Measurements from ENCODE around the gene IRAK3. TPM values are rescaled to one million over a fixed set of nuclear protein-coding genes. Genes with fewer than 3 reads are reported as not detected.

Gene IRAK3
- total RNA-seq, 2 experiments from 2014 or later: 0.59 to 0.74 TPM

DNA sequence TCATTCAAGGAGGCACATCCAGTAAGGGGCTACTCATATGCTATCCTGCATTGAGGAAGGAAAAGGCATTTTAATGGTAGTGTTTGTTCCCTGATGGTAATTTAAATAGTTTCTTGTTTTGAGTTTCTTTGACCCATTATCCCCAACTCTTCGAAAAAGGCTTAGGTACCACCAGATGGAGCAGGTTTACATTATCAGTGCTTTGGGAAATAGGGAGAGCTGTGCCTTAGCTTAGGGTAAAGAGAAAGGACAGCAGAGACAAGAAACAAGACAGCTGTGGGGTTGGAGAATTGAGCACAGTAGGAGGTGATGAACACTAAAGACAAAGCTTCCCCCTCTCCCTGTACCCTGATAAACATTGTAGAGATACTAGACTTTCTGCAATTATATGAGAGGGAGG lies 84.1 kb downstream of the IRAK3 start:
- no peak overlapping the region for H3K4me3 ChIP-seq (ENCODE audit: low read length)
- TF ChIP-seq, protein P1, sequence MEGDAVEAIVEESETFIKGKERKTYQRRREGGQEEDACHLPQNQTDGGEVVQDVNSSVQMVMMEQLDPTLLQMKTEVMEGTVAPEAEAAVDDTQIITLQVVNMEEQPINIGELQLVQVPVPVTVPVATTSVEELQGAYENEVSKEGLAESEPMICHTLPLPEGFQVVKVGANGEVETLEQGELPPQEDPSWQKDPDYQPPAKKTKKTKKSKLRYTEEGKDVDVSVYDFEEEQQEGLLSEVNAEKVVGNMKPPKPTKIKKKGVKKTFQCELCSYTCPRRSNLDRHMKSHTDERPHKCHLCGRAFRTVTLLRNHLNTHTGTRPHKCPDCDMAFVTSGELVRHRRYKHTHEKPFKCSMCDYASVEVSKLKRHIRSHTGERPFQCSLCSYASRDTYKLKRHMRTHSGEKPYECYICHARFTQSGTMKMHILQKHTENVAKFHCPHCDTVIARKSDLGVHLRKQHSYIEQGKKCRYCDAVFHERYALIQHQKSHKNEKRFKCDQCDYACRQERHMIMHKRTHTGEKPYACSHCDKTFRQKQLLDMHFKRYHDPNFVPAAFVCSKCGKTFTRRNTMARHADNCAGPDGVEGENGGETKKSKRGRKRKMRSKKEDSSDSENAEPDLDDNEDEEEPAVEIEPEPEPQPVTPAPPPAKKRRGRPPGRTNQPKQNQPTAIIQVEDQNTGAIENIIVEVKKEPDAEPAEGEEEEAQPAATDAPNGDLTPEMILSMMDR (IDR thresholded peaks at IDR 0.05): no peak
- Mint-ChIP-seq H3K36me3 (ENCODE audit: low read depth) (no peaks in the 10 kb centered on the region), H3K27me3 (no peaks in the 10 kb centered on the region), H3K4me1 (ENCODE audit: low read depth) (peaks cover 14% of the 10 kb centered on the region), H3K9me3 (no peaks in the 10 kb centered on the region), H3K27ac (no peak overlapping the region), H3K4me3 (no peak overlapping the region)
- H3K9me3 ChIP-seq (ENCODE audit: control insufficient read depth in 1 of 2, insufficient read depth in 1 of 2, low read length in 2 of 2): no peaks in the 10 kb centered on the region
- intact Hi-C loops (cut with DNase I, micrococcal nuclease): loop anchor here in 1 of 2 experiments (10.0 kb wide), 1 partner anchor 72 kb away; no protein-coding TSS in a partner anchor
- POLR2A ChIA-PET: interaction anchor here (0.9 to 3.0 kb wide), 2 partner anchors 15 to 29 kb away, joined by 3 to 12 read pairs; partner anchors contain the start of gene HELB
- no peak overlapping the region for H3K27ac ChIP-seq (ENCODE audit: low read depth in 1 of 2, low read length in 2 of 2)
- CTCF ChIA-PET: interaction anchor here (0.7 to 1.9 kb wide), 3 partner anchors 12 to 42 kb away, joined by 3 to 5 read pairs (median 3); no protein-coding TSS in a partner anchor
- no peak for ATAC-seq (ENCODE audit: poor library complexity)
- DNase-seq: no peak
- no peaks in the 10 kb centered on the region for H3K27me3 ChIP-seq (ENCODE audit: control insufficient read depth in 1 of 2, insufficient read depth in 2 of 2, low read length in 2 of 2)
- H3K4me1 ChIP-seq (ENCODE audit: insufficient read depth, low read length): peaks cover 17% of the 10 kb centered on the region
- H3K36me3 ChIP-seq (ENCODE audit: insufficient read depth, low read length): no peaks in the 10 kb centered on the region

DNA sequence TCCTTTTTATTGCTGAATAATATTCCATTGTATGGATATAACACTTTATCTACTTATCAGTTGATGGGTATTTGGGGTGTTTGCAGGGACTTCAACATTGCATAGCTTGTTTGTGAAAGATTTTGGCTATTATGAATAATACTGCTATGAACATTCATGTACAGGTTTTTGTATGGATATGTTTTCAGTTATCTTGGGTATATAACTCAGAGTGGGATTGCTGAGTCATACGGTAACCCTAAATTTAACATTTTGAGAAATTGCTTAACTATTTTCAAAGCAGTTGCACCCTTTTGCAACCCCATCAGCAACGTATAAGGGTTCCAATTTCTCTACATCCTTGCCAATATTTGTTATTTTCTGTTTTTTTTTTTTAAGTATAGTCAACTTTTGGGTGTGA lies 86.0 kb downstream of the IRAK3 start:
- Mint-ChIP-seq H3K27me3 (no peaks in the 10 kb centered on the region), H3K4me1 (ENCODE audit: low read depth) (peaks cover 33% of the 10 kb centered on the region), H3K9me3 (no peaks in the 10 kb centered on the region), H3K36me3 (ENCODE audit: low read depth) (no peaks in the 10 kb centered on the region), H3K27ac (no peak overlapping the region), H3K4me3 (no peak overlapping the region)
- TF ChIP-seq, protein P1 (IDR thresholded peaks at IDR 0.05): no peak
- ChIA-PET POLR2A (interaction anchor here (3.0 kb wide), 1 partner anchor 13 kb away, joined by 12 read pairs; no protein-coding TSS in a partner anchor), CTCF (no interaction called here)
- H3K4me3 ChIP-seq (ENCODE audit: low read length): no peak overlapping the region
- no peak for DNase-seq
- peaks cover 13% of the 10 kb centered on the region for H3K4me1 ChIP-seq (ENCODE audit: insufficient read depth, low read length)
- H3K27ac ChIP-seq (ENCODE audit: low read depth in 1 of 2, low read length in 2 of 2): no peak overlapping the region
- no peak for ATAC-seq (ENCODE audit: poor library complexity)
- H3K36me3 ChIP-seq (ENCODE audit: insufficient read depth, low read length): no peaks in the 10 kb centered on the region
- no peaks in the 10 kb centered on the region for H3K27me3 ChIP-seq (ENCODE audit: control insufficient read depth in 1 of 2, insufficient read depth in 2 of 2, low read length in 2 of 2)
- intact Hi-C loops (cut with DNase I, micrococcal nuclease): loop anchor here in 1 of 2 experiments (5.0 to 10.0 kb wide), 3 partner anchors 37 to 417 kb away; no protein-coding TSS in a partner anchor
- H3K9me3 ChIP-seq (ENCODE audit: control insufficient read depth in 1 of 2, insufficient read depth in 1 of 2, low read length in 2 of 2): no peaks in the 10 kb centered on the region

DNA sequence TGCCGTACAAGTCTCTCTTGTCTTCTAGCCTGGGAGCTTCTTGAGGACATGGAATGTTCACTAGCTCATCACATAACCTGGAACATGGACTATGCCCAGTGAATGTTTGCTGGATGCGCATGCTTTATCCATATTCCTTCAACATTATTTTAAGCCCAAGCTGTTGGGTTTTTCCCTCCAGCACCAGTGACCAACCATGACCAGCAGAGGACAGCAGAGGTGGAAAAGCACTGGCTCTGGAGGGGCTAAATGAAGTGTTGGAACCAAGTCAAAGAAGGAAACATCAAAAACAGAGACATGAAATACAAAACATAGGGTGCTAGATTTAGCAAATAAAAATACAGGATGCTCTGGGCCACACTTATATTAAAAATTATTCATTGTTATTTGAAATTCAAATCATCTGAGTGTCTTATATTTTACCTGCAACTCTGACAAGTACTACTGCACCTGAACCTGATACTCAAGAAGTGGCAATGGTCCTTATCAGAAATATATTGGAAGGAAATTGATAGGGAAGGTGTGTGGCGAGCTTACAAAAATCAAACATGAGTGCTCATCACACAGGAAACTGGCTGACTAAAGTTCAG lies 90.2 kb downstream of the IRAK3 start:
- Histone ChIP-seq H3K36me3 (ENCODE audit: insufficient read depth, low read length) (no peaks in the 10 kb centered on the region), H3K4me3 (ENCODE audit: low read length) (no peak overlapping the region), H3K9me3 (ENCODE audit: control insufficient read depth in 1 of 2, insufficient read depth in 1 of 2, low read length in 2 of 2) (no peaks in the 10 kb centered on the region), H3K27ac (ENCODE audit: low read depth in 1 of 2, low read length in 2 of 2) (no peak overlapping the region), H3K27me3 (ENCODE audit: control insufficient read depth in 1 of 2, insufficient read depth in 2 of 2, low read length in 2 of 2) (no peaks in the 10 kb centered on the region), H3K4me1 (ENCODE audit: insufficient read depth, low read length) (peaks cover 27% of the 10 kb centered on the region)
- H3K27me3 Mint-ChIP-seq: no peaks in the 10 kb centered on the region
- TF ChIP-seq, protein P1 (IDR thresholded peaks at IDR 0.05): peak; percentile 83
- intact Hi-C loops (cut with DNase I, micrococcal nuclease): loop anchor here (1.0 to 10.0 kb wide), 5 partner anchors 33 to 413 kb away; no protein-coding TSS in a partner anchor
- H3K4me1 Mint-ChIP-seq (ENCODE audit: low read depth): peaks cover 66% of the 10 kb centered on the region
- DNase-seq: peak; percentile 29 to 74 (median 42)
- ChIA-PET POLR2A (interaction anchor here (0.6 to 3.5 kb wide), 6 partner anchors 9 to 74 kb away, joined by 3 to 24 read pairs (median 3); partner anchors contain the start of gene HELB), CTCF (interaction anchor here (0.6 to 1.8 kb wide), 14 partner anchors 9 to 126 kb away, joined by 3 to 22 read pairs (median 4); partner anchors contain the start of gene HELB)
- H3K9me3 Mint-ChIP-seq: peaks cover 2% of the 10 kb centered on the region
- peak; percentile 76 for ATAC-seq (ENCODE audit: poor library complexity)
- H3K36me3 Mint-ChIP-seq (ENCODE audit: low read depth): no peaks in the 10 kb centered on the region
- H3K4me3 Mint-ChIP-seq: peak overlapping the region; percentile 2
- H3K27ac Mint-ChIP-seq: no peak overlapping the region
